Vagina (tissue), 2 donors: ENCODE results near the gene TPPP3. TPM values are rescaled to one million over a fixed set of nuclear protein-coding genes. Genes with fewer than 3 reads are reported as not detected.

Source experiments
- DNase-seq, 2 donors: peaks; one replicate each; pipeline ENCODE4 v3.0.0-alpha.2; 2017; ENCODE audit errors: extremely low spot score in 2 of 2
- H3K27ac ChIP-seq: fragments of 200-600 bp; sonication (generic); one replicate; pipeline ENCODE4 v1.5.1; 2019
- H3K27me3 ChIP-seq: fragments of 200-600 bp; sonication (generic); one replicate; pipeline ENCODE4 v1.5.1; 2019
- H3K36me3 ChIP-seq, 2 donors: fragments of 200-600 bp; sonication (generic); one replicate each; pipeline ENCODE4 v1.5.1; 2017 to 2019
- H3K4me1 ChIP-seq: fragments of 200-600 bp; sonication (generic); one replicate; pipeline ENCODE4 v1.5.1; 2019
- H3K4me3 ChIP-seq, 2 donors: fragments of 200-600 bp; sonication (generic); 1 replicate in 1 of 2; 2 replicates in 1 of 2; pipeline ENCODE4 v1.5.1; 2016 to 2019
- H3K9me3 ChIP-seq: fragments of 200-600 bp; sonication (generic); one replicate; pipeline ENCODE4 v1.5.1; 2019
- CTCF ChIP-seq, 3 experiments: fragments of 450-650 bp in 2 of 3; fragments of 200-600 bp in 1 of 3; sonication (generic) in 1 of 3; IDR thresholded peaks; one replicate each; pipeline ENCODE4 v1.5.1; 2017 to 2019; ENCODE audit warnings: antibody characterized with exemption in 3 of 3, mild to moderate bottlenecking in 2 of 3, moderate library complexity in 2 of 3
- POLR2A ChIP-seq, 2 donors: fragments of 450-650 bp; IDR thresholded peaks; one replicate each; pipeline ENCODE4 v1.6.1; 2017; ENCODE audit warnings: antibody characterized with exemption in 2 of 2, mild to moderate bottlenecking in 2 of 2, moderate library complexity in 2 of 2
- POLR2AphosphoS5 ChIP-seq, 2 donors: sonication (generic); formaldehyde crosslinking; IDR thresholded peaks; one replicate each; pipeline ENCODE4 v1.9.0; 2017; ENCODE audit warnings: antibody characterized with exemption in 2 of 2, mild to moderate bottlenecking in 2 of 2, low read depth in 1 of 2; ENCODE audit not compliant: insufficient read depth in 1 of 2
- intact Hi-C: fragments of 100-400 bp; cut with DNase I; formaldehyde crosslinking; loops from one replicate; pipeline ENCODE4 v1.15.1; 2023
- total RNA-seq: library from RNA; depleted of rRNA; stranded (reverse); fragments of >200 nt; gene quantifications from one replicate; pipeline ENCODE4 v1.2.3, GENCODE V29; 2016

Gene TPPP3
- total RNA-seq, 1 donor from 2014 or later = 28.2 TPM

- Histone ChIP-seq H3K27ac (no peak overlapping the region), H3K27me3 (no peaks in the 10 kb centered on the region), H3K36me3 (no peaks in the 10 kb centered on the region), H3K4me1 (peaks cover 11% of the 10 kb centered on the region), H3K4me3 (no peak overlapping the region), H3K9me3 (no peaks in the 10 kb centered on the region)
- DNase-seq = no peak
- intact Hi-C loops = no loop called here
- TF ChIP-seq POLR2A (IDR thresholded peaks at IDR 0.05) (no peak), CTCF (IDR thresholded peaks at IDR 0.05) (no peak), POLR2AphosphoS5 (IDR thresholded peaks at IDR 0.05; ENCODE audit: insufficient read depth in 1 of 2, low read depth in 1 of 2) (no peak)
These were observed 29.7 kb upstream of the TPPP3 start for GRCh38 chr16:67423015-67423414.

- no peaks in the 10 kb centered on the region for H3K9me3 ChIP-seq
- no peaks in the 10 kb centered on the region for H3K27me3 ChIP-seq
- intact Hi-C loops = no loop called here
- no peak overlapping the region for H3K4me3 ChIP-seq
- TF ChIP-seq POLR2AphosphoS5 (IDR thresholded peaks at IDR 0.05; ENCODE audit: insufficient read depth in 1 of 2, low read depth in 1 of 2) (no peak), POLR2A (IDR thresholded peaks at IDR 0.05) (no peak), CTCF (IDR thresholded peaks at IDR 0.05) (no peak)
- no peaks in the 10 kb centered on the region for H3K36me3 ChIP-seq
- no peak for DNase-seq
- no peaks in the 10 kb centered on the region for H3K4me1 ChIP-seq
- H3K27ac ChIP-seq = no peak overlapping the region
These were observed 27.7 kb upstream of the TPPP3 start for GRCh38 chr16:67421030-67421429.

- no peak overlapping the region for H3K4me3 ChIP-seq
- no peaks in the 10 kb centered on the region for H3K27me3 ChIP-seq
- no peaks in the 10 kb centered on the region for H3K9me3 ChIP-seq
- intact Hi-C loops = no loop called here
- H3K4me1 ChIP-seq = peaks cover 11% of the 10 kb centered on the region
- no peak for DNase-seq
- no peak overlapping the region for H3K27ac ChIP-seq
- TF ChIP-seq POLR2A (IDR thresholded peaks at IDR 0.05) (no peak), POLR2AphosphoS5 (IDR thresholded peaks at IDR 0.05; ENCODE audit: insufficient read depth in 1 of 2, low read depth in 1 of 2) (no peak), CTCF (IDR thresholded peaks at IDR 0.05) (no peak)
- no peaks in the 10 kb centered on the region for H3K36me3 ChIP-seq
These were observed 26.6 kb upstream of the TPPP3 start for GRCh38 chr16:67419931-67420330.

- no peak for DNase-seq
- TF ChIP-seq CTCF (IDR thresholded peaks at IDR 0.05) (no peak), POLR2A (IDR thresholded peaks at IDR 0.05) (no peak), POLR2AphosphoS5 (IDR thresholded peaks at IDR 0.05; ENCODE audit: insufficient read depth in 1 of 2, low read depth in 1 of 2) (no peak)
- Histone ChIP-seq H3K9me3 (no peaks in the 10 kb centered on the region), H3K4me3 (no peak overlapping the region), H3K36me3 (no peaks in the 10 kb centered on the region), H3K4me1 (peaks cover 15% of the 10 kb centered on the region), H3K27me3 (no peaks in the 10 kb centered on the region), H3K27ac (no peak overlapping the region)
- intact Hi-C loops = no loop called here
These were observed 26.2 kb upstream of the TPPP3 start for GRCh38 chr16:67419502-67419901.

GRCh38 chr16:67417333-67418061, 24.2 kb upstream of the TPPP3 start:
- Histone ChIP-seq H3K27me3 (no peaks in the 10 kb centered on the region), H3K9me3 (no peaks in the 10 kb centered on the region), H3K4me1 (peaks cover 22% of the 10 kb centered on the region), H3K36me3 (no peaks in the 10 kb centered on the region), H3K4me3 (no peak overlapping the region), H3K27ac (no peak overlapping the region)
- intact Hi-C loops = no loop called here
- TF ChIP-seq POLR2A (IDR thresholded peaks at IDR 0.05) (no peak), CTCF (IDR thresholded peaks at IDR 0.05) (no peak), POLR2AphosphoS5 (IDR thresholded peaks at IDR 0.05; ENCODE audit: insufficient read depth in 1 of 2, low read depth in 1 of 2) (no peak)
- no peak for DNase-seq
